Measurements from ENCODE around the gene RTTN.

The RTTN gene

GRCh38 chr18:70072678-70073077 is 132.8 kb downstream of the RTTN start:
- DNase-seq: no peak

- no peak for DNase-seq
Measured at GRCh38 chr18:70069965-70070364, 135.5 kb downstream of the RTTN start.

GRCh38 chr18:70069382-70069781 is 136.1 kb downstream of the RTTN start:
- DNase-seq: no peak

- no peak for DNase-seq
Measured at GRCh38 chr18:70068981-70069380, 136.5 kb downstream of the RTTN start.

- DNase-seq: no peak
Measured at GRCh38 chr18:70059684-70060083, 145.8 kb downstream of the RTTN start.

GRCh38 chr18:70058916-70059315 is 146.6 kb downstream of the RTTN start:
- DNase-seq: no peak

GRCh38 chr18:70047931-70048603 is 157.4 kb downstream of the RTTN start:
- DNase-seq: no peak

- DNase-seq: no peak
Measured at GRCh38 chr18:70046796-70047195, 158.7 kb downstream of the RTTN start.

- DNase-seq: no peak
Measured at GRCh38 chr18:70046207-70046606, 159.3 kb downstream of the RTTN start.

- no peak for DNase-seq
Measured at GRCh38 chr18:70044632-70045031, 160.9 kb downstream of the RTTN start.

- no peak for DNase-seq
Measured at GRCh38 chr18:70041459-70042050, 163.9 kb downstream of the RTTN start.

GRCh38 chr18:70039186-70039585 is 166.3 kb downstream of the RTTN start:
- DNase-seq: no peak

- DNase-seq: no peak
Measured at GRCh38 chr18:70037431-70038061, 167.9 kb downstream of the RTTN start.

GRCh38 chr18:70036771-70037347 is 168.6 kb downstream of the RTTN start:
- DNase-seq: no peak

GRCh38 chr18:70036168-70036567 is 169.3 kb downstream of the RTTN start:
- DNase-seq: no peak

GRCh38 chr18:70031221-70031620 is 174.3 kb downstream of the RTTN start:
- no peak for DNase-seq

- DNase-seq: no peak
Measured at GRCh38 chr18:70030728-70031127, 174.8 kb downstream of the RTTN start.

GRCh38 chr18:70029163-70029562 is 176.3 kb downstream of the RTTN start:
- DNase-seq: no peak

GRCh38 chr18:70028734-70029133 is 176.8 kb downstream of the RTTN start:
- DNase-seq: no peak

- DNase-seq: no peak
Measured at GRCh38 chr18:70028084-70028483, 177.4 kb downstream of the RTTN start.

- no peak for DNase-seq
Measured at GRCh38 chr18:70025580-70025979, 179.9 kb downstream of the RTTN start.

GRCh38 chr18:70024829-70025228 is 180.7 kb downstream of the RTTN start:
- no peak for DNase-seq

GRCh38 chr18:70024093-70024492 is 181.4 kb downstream of the RTTN start:
- no peak for DNase-seq

GRCh38 chr18:70022636-70023035 is 182.9 kb downstream of the RTTN start:
- DNase-seq: no peak

All from stimulated activated CD4-positive, alpha-beta T cell treated with anti-CD3 and anti-CD28 coated beads, Interleukin-2, amount 100 ng/mL, for 48 hours (primary cell).